Measurements from ENCODE around the gene MRPL46.
"Not testable (repeated sequence)": the region's sequence is repeated elsewhere in the genome, so short reads cannot be mapped to it uniquely, and the experiment has no call there.

MRPL46 gene

GRCh38 chr15:88441076-88441730 lies 26.0 kb downstream of the MRPL46 start:
- no peak overlapping the region for H3K4me3 ChIP-seq (ENCODE audit: control insufficient read depth, low read depth, low read length)
- DNase-seq (ENCODE audit: low read depth) = no peak
- no peak for TF ChIP-seq CTCF (IDR thresholded peaks at IDR 0.05; ENCODE audit: control insufficient read depth, insufficient read depth, low read depth, low read length, missing control alignments)

GRCh38 chr15:88440021-88440420 lies 27.2 kb downstream of the MRPL46 start:
- no peak for TF ChIP-seq CTCF (IDR thresholded peaks at IDR 0.05; ENCODE audit: control insufficient read depth, insufficient read depth, low read depth, low read length, missing control alignments)
- no peak for DNase-seq (ENCODE audit: low read depth)
- no peak overlapping the region for H3K4me3 ChIP-seq (ENCODE audit: control insufficient read depth, low read depth, low read length)

DNA sequence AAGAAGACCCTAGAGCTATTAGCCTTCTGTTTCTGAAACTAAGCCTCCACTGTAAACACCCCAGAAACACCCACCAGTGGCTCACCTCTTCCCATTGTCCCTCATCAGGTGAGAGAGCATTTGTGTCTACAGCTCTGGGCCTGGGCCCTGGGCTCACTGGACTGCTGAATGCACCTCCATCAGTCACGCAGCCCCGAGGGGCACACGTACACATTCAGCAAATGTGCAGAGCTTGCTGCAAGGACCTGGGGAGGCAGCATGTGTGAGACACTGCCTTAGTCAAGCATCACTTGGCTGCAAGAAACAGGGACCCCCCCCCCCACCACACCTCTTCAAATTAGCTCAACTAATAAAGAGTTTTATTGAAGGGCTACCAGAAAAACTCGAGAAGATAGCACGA lies 29.0 kb downstream of the MRPL46 start:
- H3K4me3 ChIP-seq (ENCODE audit: control insufficient read depth, low read depth, low read length) = no peak overlapping the region
- TF ChIP-seq CTCF (IDR thresholded peaks at IDR 0.05; ENCODE audit: control insufficient read depth, insufficient read depth, low read depth, low read length, missing control alignments) = no peak
- no peak for DNase-seq (ENCODE audit: low read depth)

DNA sequence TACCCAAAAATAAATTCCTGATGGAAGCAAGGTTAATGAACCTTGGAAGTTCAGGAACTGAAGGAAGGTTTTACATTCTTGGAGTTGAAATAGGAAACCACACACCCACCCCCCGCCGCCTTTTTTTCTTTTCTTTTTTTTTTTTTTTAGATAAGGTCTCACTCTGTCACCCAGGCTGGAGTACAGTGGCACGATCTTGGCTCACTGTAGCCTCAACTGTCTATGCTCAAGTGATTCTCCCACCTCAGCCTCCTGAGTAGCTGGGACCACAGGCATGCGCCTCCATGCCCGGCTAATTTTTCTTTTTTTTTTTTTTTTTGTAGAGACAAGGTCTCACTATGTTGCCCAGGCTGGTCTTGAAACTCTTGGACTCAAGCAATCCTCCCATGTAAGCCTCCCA lies 33.1 kb downstream of the MRPL46 start:
- not testable (repeated sequence) for DNase-seq (ENCODE audit: low read depth)

DNA sequence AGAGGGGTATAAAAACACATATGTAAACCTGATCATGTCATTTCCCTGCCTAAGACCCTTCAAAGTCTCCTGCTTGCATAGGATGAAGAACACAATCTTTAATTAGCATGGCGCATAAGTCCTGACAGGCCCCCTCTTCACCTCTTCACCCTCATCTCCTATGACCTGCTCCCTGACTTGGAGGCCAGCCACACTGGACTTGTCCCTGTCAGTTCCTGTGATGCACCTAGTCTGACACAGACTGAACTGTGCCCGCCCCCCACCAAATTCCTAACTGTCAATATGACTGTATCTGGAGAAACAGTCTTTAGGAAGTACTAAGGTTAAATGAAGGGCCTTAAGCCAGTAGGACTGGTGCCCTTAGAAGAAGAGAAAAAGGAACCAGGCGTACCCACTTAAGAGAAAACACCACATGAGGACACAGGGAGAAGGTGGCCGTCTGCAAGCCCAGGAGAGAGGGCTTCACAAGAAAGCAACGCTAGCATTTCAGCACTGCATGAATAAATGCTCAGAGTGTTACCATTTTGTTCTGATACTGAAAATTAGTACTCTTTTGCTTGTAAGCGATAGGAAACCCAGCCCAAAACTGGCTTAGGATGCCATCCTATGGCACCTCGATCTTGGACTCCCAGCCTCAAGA lies 34.0 kb downstream of the MRPL46 start:
- H3K4me3 ChIP-seq (ENCODE audit: control insufficient read depth, low read depth, low read length) = no peak overlapping the region
- no peak for TF ChIP-seq CTCF (IDR thresholded peaks at IDR 0.05; ENCODE audit: control insufficient read depth, insufficient read depth, low read depth, low read length, missing control alignments)
- DNase-seq (ENCODE audit: low read depth) = no peak

More for the DNA sequence above, 33.1 kb downstream of the MRPL46 start:
- not testable (repeated sequence) for H3K4me3 ChIP-seq (ENCODE audit: control insufficient read depth, low read depth, low read length)

GRCh38 chr15:88431441-88431840 lies 35.7 kb downstream of the MRPL46 start:
- DNase-seq (ENCODE audit: low read depth) = no peak
- no peak for TF ChIP-seq CTCF (IDR thresholded peaks at IDR 0.05; ENCODE audit: control insufficient read depth, insufficient read depth, low read depth, low read length, missing control alignments)
- H3K4me3 ChIP-seq (ENCODE audit: control insufficient read depth, low read depth, low read length) = no peak overlapping the region

GRCh38 chr15:88430051-88430450 lies 37.1 kb downstream of the MRPL46 start:
- TF ChIP-seq CTCF (IDR thresholded peaks at IDR 0.05; ENCODE audit: control insufficient read depth, insufficient read depth, low read depth, low read length, missing control alignments) = no peak
- H3K4me3 ChIP-seq (ENCODE audit: control insufficient read depth, low read depth, low read length) = no peak overlapping the region
- no peak for DNase-seq (ENCODE audit: low read depth)
